GM18511 (cell line): ENCODE data around the gene APIP.

Experiments
- ATAC-seq: cut with Tn5 transposase; IDR thresholded peaks from one replicate; pipeline ENCODE4 v1.9.1; 2021; ENCODE audit warnings: mild to moderate bottlenecking, moderate library complexity; ENCODE audit not compliant: unreplicated experiment

Gene APIP, protein sequence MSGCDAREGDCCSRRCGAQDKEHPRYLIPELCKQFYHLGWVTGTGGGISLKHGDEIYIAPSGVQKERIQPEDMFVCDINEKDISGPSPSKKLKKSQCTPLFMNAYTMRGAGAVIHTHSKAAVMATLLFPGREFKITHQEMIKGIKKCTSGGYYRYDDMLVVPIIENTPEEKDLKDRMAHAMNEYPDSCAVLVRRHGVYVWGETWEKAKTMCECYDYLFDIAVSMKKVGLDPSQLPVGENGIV

DNA sequence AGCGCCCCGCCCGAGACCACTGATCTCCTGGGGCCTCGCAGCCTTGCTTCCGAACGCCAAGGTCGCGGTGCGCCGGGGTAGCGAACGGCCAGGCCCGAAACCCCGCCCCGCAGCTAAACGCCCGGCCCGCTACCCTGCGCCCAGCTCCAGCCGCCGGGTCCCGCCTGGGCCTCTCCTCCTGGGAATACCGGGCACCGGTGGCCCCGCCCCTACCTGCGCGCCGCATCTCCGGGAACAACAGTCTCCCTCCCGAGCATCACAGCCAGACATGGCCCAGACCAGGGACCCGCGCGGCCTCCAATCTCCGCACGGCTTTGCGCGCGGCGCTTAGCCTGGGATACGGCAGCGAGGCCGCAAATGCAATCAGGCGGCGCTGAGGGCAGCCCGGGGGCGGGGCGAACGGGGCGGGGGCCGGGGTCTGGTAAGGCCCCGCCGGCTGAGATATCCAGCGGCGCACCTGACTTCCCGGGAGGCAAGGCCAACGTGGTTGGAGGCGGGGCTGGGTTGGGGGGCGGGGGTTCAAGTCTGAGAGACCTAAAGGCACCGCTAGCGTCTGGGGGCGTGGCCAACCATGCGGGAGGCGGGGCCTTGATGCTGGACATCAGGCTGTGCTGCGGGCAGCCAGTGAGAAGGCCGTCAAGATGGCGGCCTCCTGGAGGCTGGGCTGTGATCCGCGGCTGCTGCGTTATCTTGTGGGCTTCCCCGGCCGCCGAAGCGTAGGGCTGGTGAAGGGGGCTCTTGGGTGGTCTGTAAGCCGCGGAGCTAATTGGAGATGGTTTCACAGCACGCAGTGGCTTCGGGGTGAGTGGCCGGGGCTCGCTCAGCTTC lies at the start of gene APIP, which contains the start of gene PDHX:
APIP (minus strand) TSS at position 365 of the 828 bp plus-strand sequence; CDS start at position 270, 95 bp downstream.
PDHX (plus strand) TSS at position 604 of the 828 bp plus-strand sequence; CDS start at position 642, 38 bp downstream.
- ATAC-seq: peak; percentile 96

DNA sequence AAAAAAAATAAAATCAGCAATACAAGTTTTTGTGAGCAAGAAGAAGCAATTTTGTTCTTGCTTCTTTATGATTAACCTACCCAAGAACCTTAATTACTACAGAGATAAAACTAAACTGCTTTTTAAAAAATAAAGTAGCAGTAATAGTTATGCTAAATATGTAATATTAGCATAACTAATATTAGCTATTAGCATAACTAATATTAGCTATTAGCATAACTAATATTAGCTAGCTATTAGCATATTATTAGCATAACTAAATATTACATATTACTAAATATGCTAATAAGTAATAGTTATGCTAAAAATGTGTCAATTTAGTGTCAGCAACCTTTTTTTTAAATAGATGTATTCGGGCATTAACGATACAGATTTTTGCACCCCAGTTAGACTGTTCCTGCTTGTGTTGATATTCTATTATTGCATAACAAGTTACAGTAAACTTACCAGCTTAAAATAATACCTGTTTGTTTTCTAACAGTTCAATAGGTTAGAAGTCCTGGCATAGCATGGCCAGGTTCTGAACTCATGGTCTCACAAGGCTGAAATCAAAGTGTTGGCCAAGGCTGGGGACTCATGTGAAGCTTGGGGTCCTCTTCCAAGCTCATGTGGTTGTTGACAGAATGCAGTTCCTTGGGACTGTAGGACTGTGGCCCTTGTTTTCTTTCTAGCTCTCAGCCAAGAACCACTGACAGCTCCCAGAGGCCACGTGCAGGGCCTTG lies 48.6 kb upstream of the APIP start:
- no peak for ATAC-seq

DNA sequence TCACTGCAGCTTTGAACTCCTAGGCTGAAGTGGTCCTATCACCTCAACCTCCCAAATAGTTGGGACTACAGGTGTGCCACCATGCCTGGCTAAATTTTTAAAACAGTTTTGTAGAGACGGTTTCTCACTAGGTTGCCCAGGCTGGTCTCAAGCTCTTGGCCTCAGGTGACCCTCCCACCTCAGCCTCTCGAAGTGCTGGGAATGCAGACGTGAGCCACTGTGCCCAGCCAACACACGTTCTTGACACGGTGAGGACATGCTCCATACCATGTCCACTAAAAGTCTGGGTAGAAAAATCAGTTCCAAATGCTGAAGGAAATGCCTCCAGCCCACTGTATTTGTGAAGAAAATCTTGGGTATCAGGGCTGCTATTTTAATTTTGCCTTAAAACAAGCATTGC lies 47.2 kb upstream of the APIP start:
- ATAC-seq: no peak

DNA sequence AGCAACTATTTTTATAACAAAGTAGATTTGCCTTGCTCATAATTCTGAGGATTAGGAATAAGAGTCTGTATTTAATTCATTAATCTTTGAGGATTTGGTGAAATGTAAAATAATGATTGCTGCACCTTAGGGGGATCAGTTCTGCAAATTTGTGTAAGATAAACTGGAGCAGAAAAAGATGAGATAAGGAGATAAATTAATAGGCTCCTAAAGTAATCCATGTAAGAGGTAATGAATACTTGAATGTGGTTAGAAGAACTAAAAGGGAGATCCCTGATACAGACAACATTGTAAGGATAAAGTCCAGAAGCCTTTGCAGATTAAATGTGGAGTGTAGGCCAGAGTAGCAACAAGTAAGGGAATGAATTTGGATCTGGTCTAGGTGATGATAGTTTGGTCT lies 45.9 kb upstream of the APIP start:
- no peak for ATAC-seq

DNA sequence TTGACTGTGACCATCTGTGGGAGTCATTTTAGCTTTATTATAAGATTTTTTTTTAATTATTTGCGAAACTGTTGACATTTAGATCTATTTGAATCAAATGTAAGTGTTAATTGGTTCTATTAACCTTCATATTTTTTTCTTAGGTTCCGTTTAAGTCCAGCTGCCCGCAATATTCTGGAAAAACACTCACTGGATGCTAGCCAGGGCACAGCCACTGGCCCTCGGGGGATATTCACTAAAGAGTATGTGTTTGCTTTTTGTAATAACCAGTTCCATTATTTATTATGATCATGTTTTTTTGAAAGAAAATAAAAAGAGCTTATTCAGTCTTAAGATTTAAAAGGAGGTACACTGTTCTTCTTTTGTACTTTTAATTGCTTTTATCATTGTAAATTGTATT lies 44.1 kb upstream of the APIP start:
- no peak for ATAC-seq

DNA sequence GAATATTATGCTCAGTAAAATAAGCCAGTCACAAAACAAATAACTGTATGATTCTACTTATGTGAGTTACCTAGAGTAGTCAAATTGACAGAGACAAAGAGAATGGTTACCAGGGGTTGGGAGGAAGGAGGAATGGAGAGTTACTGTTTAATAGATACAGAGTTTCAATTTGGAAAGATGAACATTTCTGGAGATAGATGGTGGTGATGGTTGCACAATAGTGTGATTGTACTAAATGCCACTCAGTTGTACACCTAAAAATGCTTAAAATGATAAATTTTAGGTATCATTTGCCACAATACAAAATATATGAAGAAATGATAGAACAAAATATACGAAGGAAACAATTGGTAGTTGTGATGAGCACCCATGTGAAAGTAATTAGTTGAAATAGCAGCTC lies 43.6 kb upstream of the APIP start:
- ATAC-seq: no peak

DNA sequence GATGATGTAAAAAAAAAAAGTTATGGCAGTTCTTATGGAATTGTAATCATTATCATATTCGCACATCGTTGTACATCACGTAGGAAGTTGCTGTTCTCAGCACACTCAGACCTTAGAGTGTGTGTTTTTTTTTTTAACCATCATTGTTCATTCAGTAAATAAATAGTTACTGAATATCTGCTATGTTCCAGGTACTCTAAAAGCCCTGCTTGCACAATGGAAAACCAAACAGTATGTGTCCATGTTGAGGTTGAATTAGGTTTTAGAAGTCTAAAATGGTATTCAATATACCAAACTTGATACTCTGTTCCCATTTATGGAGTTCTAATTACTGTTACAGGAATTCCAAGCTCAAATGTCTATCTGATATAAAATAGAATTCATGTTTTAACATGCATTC lies 41.4 kb upstream of the APIP start:
- ATAC-seq: no peak

DNA sequence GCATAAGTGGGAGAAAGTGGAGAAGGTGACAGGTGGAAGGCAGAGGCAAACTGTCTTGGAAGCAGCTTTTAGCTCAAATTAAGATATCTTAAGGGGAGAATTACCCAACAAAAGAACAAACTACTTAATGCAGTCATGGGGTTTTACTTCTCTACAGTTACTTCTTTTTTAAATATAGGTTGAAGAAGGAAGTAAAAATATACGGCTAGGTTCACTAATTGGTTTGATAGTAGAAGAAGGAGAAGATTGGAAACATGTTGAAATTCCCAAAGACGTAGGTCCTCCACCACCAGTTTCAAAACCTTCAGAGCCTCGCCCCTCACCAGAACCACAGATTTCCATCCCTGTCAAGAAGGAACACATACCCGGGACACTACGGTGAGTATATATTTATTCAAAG lies 41.0 kb upstream of the APIP start:
- ATAC-seq: no peak

DNA sequence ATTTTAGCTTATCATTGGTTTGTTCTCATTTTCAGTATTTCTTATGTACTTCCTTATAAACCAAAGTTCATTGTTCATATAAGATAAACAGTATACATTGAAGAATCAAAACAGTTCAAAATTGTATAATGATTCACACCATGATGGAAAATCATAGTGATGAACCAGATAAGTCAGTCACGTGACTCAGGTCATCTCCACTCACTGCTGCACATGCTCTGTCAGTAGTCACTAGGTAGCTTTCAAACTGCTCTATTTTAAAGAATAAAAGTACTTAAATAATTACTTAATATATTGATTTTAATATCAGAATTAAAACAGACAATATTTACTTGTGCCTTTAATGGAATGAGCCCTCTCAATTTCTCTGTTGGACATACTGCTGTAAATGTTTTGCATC lies 37.8 kb upstream of the APIP start:
- no peak for ATAC-seq

DNA sequence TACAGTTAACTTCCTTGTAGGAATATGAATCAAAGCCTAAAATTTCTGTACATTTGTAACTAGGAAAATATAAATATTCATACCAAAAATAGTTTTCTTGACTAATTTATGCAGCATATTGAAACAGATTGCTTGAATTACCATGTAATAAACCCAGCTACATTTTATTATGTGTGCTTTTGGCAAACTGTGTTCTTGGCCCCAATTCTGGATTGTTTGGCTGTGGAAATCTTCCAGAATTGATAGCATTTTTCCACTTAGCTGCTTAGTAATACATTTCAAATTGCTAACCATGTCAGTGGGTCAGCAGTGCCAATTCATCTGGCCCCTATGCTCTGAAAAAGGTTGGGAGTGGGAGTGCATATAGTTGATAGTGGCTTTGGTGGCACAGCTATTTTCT lies 32.5 kb upstream of the APIP start:
- ATAC-seq: no peak

DNA sequence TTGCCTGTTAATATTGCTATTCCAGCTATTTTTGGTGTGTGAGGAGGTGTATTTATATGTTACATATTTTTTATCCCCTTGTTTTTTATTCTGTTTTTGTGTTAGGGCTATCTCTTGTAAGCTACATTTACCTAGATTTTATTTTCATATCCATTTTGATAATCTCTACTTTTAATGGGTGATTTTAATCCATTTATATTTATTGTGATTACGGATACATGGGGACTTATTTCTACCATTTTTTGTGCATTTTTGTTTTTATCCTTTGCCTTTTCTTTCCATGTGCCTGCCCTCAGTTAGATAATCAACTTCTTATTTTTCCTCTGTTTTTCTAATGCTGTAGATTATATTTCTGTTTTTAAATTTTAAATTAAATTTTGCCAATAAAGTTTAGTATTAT lies 28.5 kb upstream of the APIP start:
- ATAC-seq: no peak

DNA sequence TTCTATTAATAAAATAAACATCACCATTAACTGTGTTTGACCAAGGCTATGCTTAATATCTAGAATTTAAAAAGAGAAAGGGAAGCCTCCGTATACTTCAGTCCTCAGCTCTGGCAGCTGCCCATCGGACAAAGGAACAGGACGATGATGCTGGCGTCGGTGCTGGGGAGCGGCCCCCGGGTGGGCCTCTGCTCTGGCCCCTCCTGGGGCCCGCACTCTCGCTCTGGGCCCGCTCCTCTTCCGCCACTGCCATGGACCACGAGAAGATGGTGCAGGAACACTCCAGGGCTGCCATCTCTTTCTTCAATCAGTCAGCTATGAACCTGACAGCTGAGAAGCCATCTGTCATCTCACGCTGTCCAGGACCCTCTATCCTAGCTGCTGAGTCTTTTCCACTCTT lies 25.5 kb upstream of the APIP start:
- no peak for ATAC-seq

DNA sequence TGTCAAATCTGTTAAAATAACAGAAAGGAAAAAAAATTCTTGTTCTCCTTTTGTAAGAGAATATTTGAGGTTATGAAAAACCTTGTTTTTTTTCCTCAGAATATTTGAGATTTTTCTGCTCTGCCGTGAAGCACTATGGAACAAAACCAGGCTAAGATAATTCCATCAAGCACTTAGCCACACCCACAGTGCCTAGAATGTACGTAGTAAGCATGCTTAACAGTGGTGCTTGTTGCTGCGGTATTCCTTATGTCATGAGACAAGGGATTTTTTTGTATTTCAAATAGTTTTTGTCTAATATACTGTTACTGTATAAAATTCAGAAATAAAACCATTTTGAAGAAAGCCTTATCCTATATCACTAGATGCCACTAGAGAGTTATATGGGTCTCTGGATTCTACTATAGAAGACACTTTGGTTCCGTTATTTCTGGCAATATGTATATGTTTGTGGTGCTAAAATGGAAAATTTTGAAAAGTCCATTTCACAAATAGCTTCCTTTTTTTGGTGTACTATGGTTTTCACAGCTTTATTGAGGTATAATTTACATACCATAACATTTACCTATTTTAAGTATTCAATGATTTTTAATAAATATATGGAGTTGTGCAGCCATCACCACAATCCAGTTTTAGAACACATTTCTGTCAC lies 24.0 kb upstream of the APIP start:
- no peak for ATAC-seq

DNA sequence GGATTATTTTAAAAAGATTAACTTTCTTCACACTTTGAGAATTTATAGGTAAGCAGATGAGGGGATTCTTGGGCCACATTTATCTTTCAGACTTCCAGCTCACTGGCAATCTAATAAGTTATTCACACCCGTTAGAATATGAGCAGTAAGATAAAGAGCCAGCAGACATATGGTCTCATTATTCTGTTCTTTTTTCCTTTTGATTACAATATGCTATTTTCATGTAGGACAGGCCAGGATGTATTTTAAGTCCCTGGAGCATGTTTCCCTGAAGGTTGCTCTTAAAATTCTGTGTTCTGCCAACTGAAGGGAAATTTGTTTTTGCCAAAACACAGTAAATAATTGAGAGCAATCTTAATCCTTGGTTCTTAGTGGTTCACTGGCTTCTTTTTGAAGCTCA lies 22.4 kb upstream of the APIP start:
- ATAC-seq: no peak

DNA sequence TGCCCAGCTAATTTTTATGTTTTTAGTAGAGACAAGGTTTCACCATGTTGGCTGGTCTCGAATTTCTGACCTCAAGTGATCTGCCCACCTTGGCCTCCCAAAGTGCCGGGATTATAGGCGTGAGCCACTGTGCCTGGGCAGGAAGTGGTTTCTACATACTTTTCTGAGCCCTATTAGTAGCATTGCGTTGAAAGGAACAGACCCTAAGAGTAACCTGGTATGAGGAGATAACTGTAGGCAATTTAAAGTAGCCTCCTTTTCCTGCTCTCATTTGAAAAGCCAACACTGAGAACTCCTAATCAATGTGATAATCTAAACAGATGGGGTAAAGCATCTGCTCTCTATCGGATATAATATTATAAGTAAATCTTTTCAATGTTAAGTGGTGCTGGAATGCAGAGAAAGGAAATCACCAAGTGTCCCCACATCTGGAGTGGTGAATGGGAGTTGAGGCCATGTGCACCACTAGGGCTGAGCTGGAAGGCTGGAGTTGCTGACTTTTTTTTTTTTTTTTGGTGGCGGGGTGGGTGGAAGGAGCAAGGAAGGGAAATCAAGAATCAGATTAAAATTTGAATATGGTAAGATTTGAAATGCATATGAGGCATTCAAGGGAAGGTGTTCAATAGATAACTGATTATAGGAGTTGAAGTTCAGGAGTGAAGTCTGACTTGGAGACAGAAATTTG lies 20.9 kb upstream of the APIP start:
- no peak for ATAC-seq

DNA sequence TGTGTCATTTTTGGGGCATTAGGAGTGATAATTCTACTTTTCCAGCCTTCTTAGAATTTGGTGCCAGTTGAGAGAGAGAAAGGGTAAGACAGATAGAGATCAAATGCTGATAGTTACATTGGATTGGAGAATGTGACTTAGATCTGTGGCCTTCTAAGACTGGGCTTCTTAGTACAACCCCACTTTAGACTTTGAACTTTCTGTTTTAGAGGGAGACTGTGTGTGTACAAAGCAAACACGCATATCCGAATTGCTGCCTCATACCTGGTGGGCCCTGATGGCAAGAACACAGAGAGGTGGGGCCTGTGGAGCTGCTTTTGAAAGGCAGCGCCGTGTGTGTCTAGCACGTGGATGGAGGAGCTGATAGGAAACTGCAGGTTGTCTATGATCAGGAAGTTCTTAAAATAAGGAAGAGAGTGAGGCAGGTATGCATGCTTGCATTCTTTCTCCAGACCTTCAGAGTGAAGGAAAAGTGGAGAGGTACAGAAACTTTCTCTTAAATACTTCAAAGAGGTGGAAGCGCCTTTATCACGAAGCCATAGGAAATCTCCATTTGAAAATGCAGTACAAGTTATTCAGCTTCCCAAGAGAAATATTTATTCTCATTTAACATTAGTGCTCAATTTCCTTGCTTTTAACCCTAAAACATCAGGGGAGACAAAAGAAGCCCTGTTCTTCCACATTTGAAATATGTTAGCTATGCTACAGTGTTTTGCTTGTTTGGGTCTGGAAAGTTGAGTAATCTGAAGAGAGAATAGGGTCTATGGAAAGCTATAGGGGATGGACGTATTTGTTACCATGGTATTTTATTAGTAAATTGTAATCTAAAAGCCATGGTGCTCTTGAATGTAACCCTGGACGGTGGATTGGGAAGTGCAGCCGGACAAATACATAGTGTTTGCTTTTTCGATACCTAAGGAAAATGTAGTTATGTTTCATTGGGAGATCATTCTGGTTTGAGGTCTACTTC lies 13.9 kb upstream of the APIP start:
- ATAC-seq: no peak

DNA sequence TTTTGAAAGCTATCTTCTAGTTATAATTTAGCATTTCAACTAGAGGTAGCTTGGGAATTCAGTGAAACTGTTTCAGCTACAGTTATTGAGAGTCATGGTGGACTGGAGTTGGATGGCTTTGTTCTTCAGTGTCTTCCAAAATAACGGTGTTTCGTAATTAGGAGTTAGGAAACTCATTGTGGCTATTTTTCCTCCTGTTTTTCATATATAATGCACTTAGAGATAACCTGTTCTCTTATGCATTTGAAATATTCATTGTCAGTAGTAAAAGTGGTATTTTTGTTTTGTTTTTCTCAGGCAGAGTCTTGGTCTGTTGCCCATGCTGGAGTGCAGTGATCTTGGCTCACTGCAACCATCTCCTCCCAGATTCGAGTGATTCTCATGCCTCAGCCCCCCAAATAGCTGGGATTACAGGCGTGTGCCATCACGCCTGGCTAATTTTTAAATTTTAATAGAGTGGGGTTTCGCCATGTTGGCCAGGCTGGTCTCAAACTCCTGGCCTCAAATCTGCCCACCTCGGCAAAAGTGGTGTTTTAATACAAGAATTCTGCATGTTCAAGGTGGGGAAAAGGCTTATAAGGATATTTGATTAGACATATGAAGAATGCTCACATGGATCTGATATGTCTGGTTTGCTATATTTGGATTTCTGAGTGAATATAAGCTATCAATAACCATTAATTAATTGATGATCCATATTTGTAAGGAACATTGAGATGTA lies 12.9 kb upstream of the APIP start:
- no peak for ATAC-seq

DNA sequence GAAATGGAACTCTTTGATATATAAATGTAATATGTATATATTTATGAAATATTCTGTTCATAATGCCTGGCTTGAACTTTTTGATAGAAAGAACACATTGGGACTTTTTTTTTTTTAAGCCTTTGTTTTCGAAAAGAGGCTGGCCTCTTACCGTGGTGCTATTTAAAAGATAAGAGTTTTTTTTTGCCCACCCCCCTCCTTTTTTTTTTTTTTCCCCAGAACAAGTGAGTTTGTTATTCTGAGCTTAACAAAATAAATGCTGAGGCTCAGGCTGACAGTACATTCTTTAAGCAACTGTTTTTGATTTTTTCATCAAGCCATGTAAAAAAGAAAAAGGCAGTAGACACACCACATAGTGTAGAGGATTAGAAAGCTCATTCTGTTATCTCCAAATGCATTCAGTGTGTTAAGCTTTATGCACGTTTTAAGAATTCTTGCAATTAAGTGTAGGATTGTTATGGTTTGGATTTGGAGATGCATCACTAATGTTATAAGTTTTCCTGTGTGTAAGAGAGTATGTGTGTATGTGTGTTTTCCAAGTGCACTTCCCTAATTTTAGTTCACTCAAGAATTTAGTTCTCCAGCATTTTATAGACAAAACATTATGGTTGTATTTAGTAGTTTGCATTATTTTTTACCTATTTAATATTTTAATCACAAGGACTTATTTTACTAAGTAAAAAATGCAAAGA lies 12.2 kb upstream of the APIP start:
- ATAC-seq: no peak

DNA sequence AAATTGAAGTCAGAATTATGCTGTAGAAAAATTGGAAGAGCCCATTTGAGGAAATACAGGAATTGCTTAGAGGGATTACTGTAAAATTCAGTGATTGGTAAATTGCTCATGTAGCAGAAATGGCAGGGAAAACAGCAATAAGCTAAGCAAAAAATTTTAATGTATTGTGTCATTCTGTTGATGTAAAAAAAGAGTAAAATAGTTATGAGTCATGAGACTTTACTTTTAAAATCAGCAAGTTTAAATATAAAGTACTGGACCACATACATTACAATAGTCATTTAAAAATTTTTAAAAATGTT lies 10.6 kb upstream of the APIP start:
- ATAC-seq: no peak
